ENCODE results near the gene INTS11.

DNA sequence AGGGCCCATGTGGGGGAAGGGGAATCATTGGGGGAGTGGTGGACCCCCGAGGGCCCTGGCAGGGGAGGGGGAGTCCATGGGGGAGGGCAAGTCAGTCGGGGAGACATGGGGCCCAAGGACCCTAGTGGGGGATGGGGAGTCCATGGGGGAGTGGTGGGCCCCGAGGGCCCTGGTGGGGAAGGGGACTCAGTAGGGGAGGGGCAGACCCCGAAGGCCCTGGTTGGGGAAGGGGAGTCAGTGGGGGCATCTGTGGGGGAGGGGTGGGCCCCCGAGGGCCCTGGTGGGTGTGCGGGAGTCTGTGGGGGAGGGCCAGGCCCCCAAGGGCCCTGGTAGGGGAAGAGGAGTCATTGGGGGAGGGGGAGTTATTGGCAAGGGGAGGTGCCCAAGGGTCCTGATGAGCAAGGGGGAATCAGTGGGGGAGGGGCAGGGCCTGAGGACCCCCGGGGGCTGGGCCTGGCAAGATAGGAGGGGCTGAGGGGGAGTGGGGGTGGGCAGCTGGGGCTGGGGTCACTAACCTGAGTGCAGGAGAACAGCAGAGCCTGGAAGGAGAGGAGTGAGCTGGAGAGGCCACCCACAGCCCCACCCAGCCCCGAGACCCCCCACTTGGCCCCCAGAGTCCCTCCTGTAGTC, 31.8 kb upstream of the INTS11 start:
- no peak for TF ChIP-seq POLR2A (IDR thresholded peaks at IDR 0.05)
- TF ChIP-seq, protein P1, sequence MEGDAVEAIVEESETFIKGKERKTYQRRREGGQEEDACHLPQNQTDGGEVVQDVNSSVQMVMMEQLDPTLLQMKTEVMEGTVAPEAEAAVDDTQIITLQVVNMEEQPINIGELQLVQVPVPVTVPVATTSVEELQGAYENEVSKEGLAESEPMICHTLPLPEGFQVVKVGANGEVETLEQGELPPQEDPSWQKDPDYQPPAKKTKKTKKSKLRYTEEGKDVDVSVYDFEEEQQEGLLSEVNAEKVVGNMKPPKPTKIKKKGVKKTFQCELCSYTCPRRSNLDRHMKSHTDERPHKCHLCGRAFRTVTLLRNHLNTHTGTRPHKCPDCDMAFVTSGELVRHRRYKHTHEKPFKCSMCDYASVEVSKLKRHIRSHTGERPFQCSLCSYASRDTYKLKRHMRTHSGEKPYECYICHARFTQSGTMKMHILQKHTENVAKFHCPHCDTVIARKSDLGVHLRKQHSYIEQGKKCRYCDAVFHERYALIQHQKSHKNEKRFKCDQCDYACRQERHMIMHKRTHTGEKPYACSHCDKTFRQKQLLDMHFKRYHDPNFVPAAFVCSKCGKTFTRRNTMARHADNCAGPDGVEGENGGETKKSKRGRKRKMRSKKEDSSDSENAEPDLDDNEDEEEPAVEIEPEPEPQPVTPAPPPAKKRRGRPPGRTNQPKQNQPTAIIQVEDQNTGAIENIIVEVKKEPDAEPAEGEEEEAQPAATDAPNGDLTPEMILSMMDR (IDR thresholded peaks at IDR 0.05), result no peak

Data from right lobe of liver (tissue), 4 donors.